Ascending aorta (tissue), 2 donors: ENCODE results near the gene ARHGEF3. TPM values are rescaled to one million over a fixed set of nuclear protein-coding genes. Genes with fewer than 3 reads are reported as not detected.
A peak's percentile ranks its signal among the peaks of the same experiment; 100 is the strongest.
"Not testable (repeated sequence)": the region's sequence is repeated elsewhere in the genome, so short reads cannot be mapped to it uniquely, and the experiment has no call there.

Experiments
- DNase-seq, 2 donors: peaks; one replicate each; pipeline ENCODE4 v3.0.0-alpha.2; 2019; ENCODE audit warnings: low spot score in 2 of 2
- H3K27ac ChIP-seq, 2 donors: fragments of 200-600 bp; sonication (generic); one replicate each; pipeline ENCODE4 v1.5.1; 2016 to 2017; ENCODE audit warnings: mild to moderate bottlenecking in 1 of 2
- H3K27me3 ChIP-seq: fragments of 200-600 bp; sonication (generic); one replicate; pipeline ENCODE4 v1.5.1; 2017
- H3K36me3 ChIP-seq, 2 donors: fragments of 200-600 bp; sonication (generic); one replicate each; pipeline ENCODE4 v1.5.1; 2016
- H3K4me1 ChIP-seq, 2 donors: fragments of 200-600 bp; sonication (generic); one replicate each; pipeline ENCODE4 v1.5.1; 2016 to 2017; ENCODE audit warnings: mild to moderate bottlenecking in 1 of 2
- H3K4me3 ChIP-seq, 2 donors: fragments of 200-600 bp; sonication (generic); one replicate each; pipeline ENCODE4 v1.5.1; 2016 to 2017; ENCODE audit warnings: mild to moderate bottlenecking in 1 of 2
- H3K9me3 ChIP-seq, 2 donors: fragments of 200-600 bp; sonication (generic); one replicate each; pipeline ENCODE4 v1.5.1; 2016
- CTCF ChIP-seq, 3 experiments: fragments of 200-600 bp in 2 of 3; fragments of 450-650 bp in 1 of 3; sonication (generic) in 2 of 3; IDR thresholded peaks; one replicate each; pipeline ENCODE4 v1.5.1; 2016 to 2019; ENCODE audit warnings: antibody characterized with exemption in 3 of 3, mild to moderate bottlenecking in 1 of 3, moderate library complexity in 1 of 3
- intact Hi-C: fragments of 100-400 bp; cut with DNase I; formaldehyde crosslinking; loops from one replicate; pipeline ENCODE4 v1.15.1; 2023
- total RNA-seq: library from RNA; depleted of rRNA; stranded (reverse); fragments of >200 nt; gene quantifications from one replicate; pipeline ENCODE4 v1.1.0, GENCODE V29; 2016

ARHGEF3 gene
- total RNA-seq, 1 donor from 2014 or later: 16.8 TPM

GRCh38 chr3:56704706-56705105 lies 97.0 kb downstream of the ARHGEF3 start:
- H3K9me3 ChIP-seq: no peaks in the 10 kb centered on the region
- H3K36me3 ChIP-seq: no peaks in the 10 kb centered on the region
- no peaks in the 10 kb centered on the region for H3K27me3 ChIP-seq
- TF ChIP-seq CTCF (IDR thresholded peaks at IDR 0.05): no peak
- H3K4me3 ChIP-seq: no peak overlapping the region
- no peak for DNase-seq
- H3K4me1 ChIP-seq: no peaks in the 10 kb centered on the region
- intact Hi-C loops: loop anchor here (10.0 kb wide), 1 partner anchor 380 kb away; no protein-coding TSS in a partner anchor
- no peak overlapping the region for H3K27ac ChIP-seq

- peak in 1 of 2 donors; percentile 70 for DNase-seq
Measured at GRCh38 chr3:56702490-56703315, 99.0 kb downstream of the ARHGEF3 start.

GRCh38 chr3:56700151-56700550 lies 101.6 kb downstream of the ARHGEF3 start:
- H3K9me3 ChIP-seq: no peaks in the 10 kb centered on the region
- H3K27me3 ChIP-seq: no peaks in the 10 kb centered on the region
- intact Hi-C loops: loop anchor here (10.0 kb wide), 1 partner anchor 385 kb away; no protein-coding TSS in a partner anchor
- no peaks in the 10 kb centered on the region for H3K36me3 ChIP-seq
- H3K27ac ChIP-seq: no peak overlapping the region
- no peak for DNase-seq
- H3K4me1 ChIP-seq: no peaks in the 10 kb centered on the region
- TF ChIP-seq CTCF (IDR thresholded peaks at IDR 0.05): no peak
- H3K4me3 ChIP-seq: no peak overlapping the region

More at GRCh38 chr3:56702490-56703315, 99.0 kb downstream of the ARHGEF3 start:
- peak; percentile 74 to 91 (median 86) for TF ChIP-seq CTCF (IDR thresholded peaks at IDR 0.05)
- Histone ChIP-seq H3K27ac (no peak overlapping the region), H3K36me3 (no peaks in the 10 kb centered on the region), H3K4me3 (no peak overlapping the region), H3K9me3 (no peaks in the 10 kb centered on the region), H3K4me1 (no peaks in the 10 kb centered on the region), H3K27me3 (no peaks in the 10 kb centered on the region)
- intact Hi-C loops: loop anchor here (1.0 to 10.0 kb wide), 3 partner anchors 96 to 382 kb away; no protein-coding TSS in a partner anchor

GRCh38 chr3:56694867-56695683 lies 106.7 kb downstream of the ARHGEF3 start:
- H3K27me3 ChIP-seq: no peaks in the 10 kb centered on the region
- no peak overlapping the region for H3K27ac ChIP-seq
- intact Hi-C loops: no loop called here
- TF ChIP-seq CTCF (IDR thresholded peaks at IDR 0.05): no peak
- H3K4me1 ChIP-seq: no peaks in the 10 kb centered on the region
- DNase-seq: no peak
- no peaks in the 10 kb centered on the region for H3K9me3 ChIP-seq
- H3K4me3 ChIP-seq: no peak overlapping the region
- no peaks in the 10 kb centered on the region for H3K36me3 ChIP-seq

- H3K27ac ChIP-seq: no peak overlapping the region
- DNase-seq: peak; percentile 24 to 69
Measured at GRCh38 chr3:56693750-56694149, 108.0 kb downstream of the ARHGEF3 start.

GRCh38 chr3:56692520-56693433 lies 109.0 kb downstream of the ARHGEF3 start:
- H3K4me3 ChIP-seq, H3K9me3 ChIP-seq, H3K36me3 ChIP-seq, DNase-seq, H3K27ac ChIP-seq, intact Hi-C loops, H3K4me1 ChIP-seq, H3K27me3 ChIP-seq: not testable (repeated sequence)

More at GRCh38 chr3:56693750-56694149, 108.0 kb downstream of the ARHGEF3 start:
- no peak for TF ChIP-seq CTCF (IDR thresholded peaks at IDR 0.05)
- Histone ChIP-seq H3K27me3 (no peaks in the 10 kb centered on the region), H3K9me3 (no peaks in the 10 kb centered on the region), H3K36me3 (no peaks in the 10 kb centered on the region), H3K4me1 (no peaks in the 10 kb centered on the region), H3K4me3 (no peak overlapping the region)
- intact Hi-C loops: no loop called here

GRCh38 chr3:56692001-56692365 lies 109.8 kb downstream of the ARHGEF3 start:
- intact Hi-C loops, H3K36me3 ChIP-seq, H3K4me1 ChIP-seq, H3K27ac ChIP-seq, DNase-seq, H3K27me3 ChIP-seq, H3K9me3 ChIP-seq, H3K4me3 ChIP-seq: not testable (repeated sequence)
